GM12878 (cell line): ENCODE data around the gene MED22. TPM values are rescaled to one million over a fixed set of nuclear protein-coding genes. Genes with fewer than 3 reads are reported as not detected.

Experiments
- ATAC-seq: fragments of 200-7000 bp; cut with Tn5 transposase; 3 replicates; pipeline ENCODE4 v1.9.1; 2020; ENCODE audit warnings: mild to moderate bottlenecking, moderate library complexity
- BruUV-seq: library from RNA; stranded (reverse); fragments of 400-500 nt; replicated peaks from 2 replicates; lab custom pipeline; 2021; lab: Mats Ljungman, UMichigan
- CTCF ChIA-PET: fragments of 300-600 bp; sonication (Branson Sonifier 250); formaldehyde crosslinking; extraction: SDS; loops from one replicate; lab custom pipeline; 2021; ENCODE audit warnings: inconsistent platforms; lab: Yijun Ruan, JAX
- POLR2A ChIA-PET: fragments of 350-600 bp; formaldehyde crosslinking; extraction: SDS; loops from one replicate; lab custom pipeline; 2021; ENCODE audit warnings: inconsistent platforms; lab: Charles Lee
- RAD21 ChIA-PET: fragments of 300-600 bp; sonication (Branson Sonifier 250); formaldehyde crosslinking; loops from one replicate; lab custom pipeline; 2023; ENCODE audit warnings: antibody characterized with exemption; ENCODE audit not compliant: unreplicated experiment; lab: Charles Lee
- SMC1A ChIA-PET: fragments of 300-600 bp; sonication (Branson Sonifier 250); formaldehyde crosslinking; loops from one replicate; lab custom pipeline; 2023; ENCODE audit not compliant: unreplicated experiment, uncharacterized antibody; lab: Charles Lee
- DNase-seq: peaks from one replicate; pipeline ENCODE4 v3.0.0-alpha.2; 2011; ENCODE audit warnings: low read depth, low spot score
- FAIRE-seq: peaks from 3 replicates; lab custom pipeline; 2011; peaks lifted over from hg19 to GRCh38; lab: Jason Lieb, UNC
- H2AFZ ChIP-seq: 2 replicates; pipeline ENCODE4 v1.6.0; 2011; ENCODE audit warnings: low read depth, low read length, control low read depth; ENCODE audit not compliant: control insufficient read depth
- H3K27ac ChIP-seq: 2 replicates; pipeline ENCODE4 v1.5.1; 2011; ENCODE audit warnings: control low read depth; ENCODE audit not compliant: control insufficient read depth, insufficient read depth
- H3K27me3 ChIP-seq, 2 experiments: replicated peaks in 1 of 2; 2 replicates each; pipeline versions ENCODE4 v1.6.0 to v1.6.1; 2011; ENCODE audit warnings: low read length in 1 of 2; ENCODE audit not compliant: control insufficient read depth in 2 of 2, insufficient read depth in 2 of 2
- H3K36me3 ChIP-seq, 2 experiments: 2 replicates each; pipeline ENCODE4 v1.5.1; 2011; ENCODE audit warnings: low read length in 1 of 2; ENCODE audit not compliant: control insufficient read depth in 2 of 2, insufficient read depth in 2 of 2
- H3K4me1 ChIP-seq: 2 replicates; pipeline ENCODE4 v1.6.1; 2011; ENCODE audit warnings: mild to moderate bottlenecking, low read length, moderate library complexity, mixed read lengths; ENCODE audit not compliant: control insufficient read depth, insufficient read depth
- H3K4me2 ChIP-seq: 2 replicates; pipeline ENCODE4 v1.6.0; 2011; ENCODE audit warnings: control low read depth; ENCODE audit not compliant: control insufficient read depth, insufficient read depth
- H3K4me3 ChIP-seq: fragments of 200-600 bp; sonication (generic); 2 replicates; pipeline ENCODE4 v1.5.1; 2016
- H3K79me2 ChIP-seq: 2 replicates; pipeline ENCODE4 v1.6.0; 2011; ENCODE audit warnings: low read length; ENCODE audit not compliant: control insufficient read depth, insufficient read depth
- H3K9ac ChIP-seq: 2 replicates; pipeline ENCODE4 v1.8.0; 2011; ENCODE audit warnings: low read length, control low read depth, mixed read lengths; ENCODE audit not compliant: control insufficient read depth, insufficient read depth
- H3K9me3 ChIP-seq: replicated peaks from 3 replicates; pipeline ENCODE4 v1.5.1; 2011; ENCODE audit warnings: mild to moderate bottlenecking, low read length; ENCODE audit not compliant: control insufficient read depth, insufficient read depth
- H4K20me1 ChIP-seq: 2 replicates; pipeline ENCODE4 v1.6.0; 2011; ENCODE audit not compliant: control insufficient read depth, insufficient read depth
- CREM ChIP-seq: IDR thresholded peaks from 2 replicates; pipeline ENCODE4 v1.6.1; 2014; ENCODE audit warnings: antibody characterized with exemption, low read depth
- HSF1 ChIP-seq: fragments of 150-350 bp; IDR thresholded peaks from 2 replicates; pipeline ENCODE4 v1.6.1; 2014; ENCODE audit warnings: mild to moderate bottlenecking, low read depth, low read length
- IRF4 ChIP-seq: IDR thresholded peaks from 2 replicates; pipeline ENCODE4 v1.6.1; 2011; ENCODE audit warnings: low read depth, low read length
- POLR2AphosphoS2 ChIP-seq: IDR thresholded peaks from 2 replicates; pipeline ENCODE4 v1.6.1; 2011; ENCODE audit warnings: low read depth, mild to moderate bottlenecking, low read length, improper control_type of control experiment, moderate library complexity
- RAD51 ChIP-seq: fragments of 450-650 bp; IDR thresholded peaks from 2 replicates; pipeline ENCODE4 v1.6.1; 2016; ENCODE audit warnings: moderate library complexity, mild to moderate bottlenecking, inconsistent platforms
- TCF12 ChIP-seq: IDR thresholded peaks from 2 replicates; pipeline ENCODE4 v1.6.1; 2011; ENCODE audit warnings: low read depth, mild to moderate bottlenecking, low read length
- YBX1 ChIP-seq: fragments of 450-650 bp; IDR thresholded peaks from 2 replicates; pipeline ENCODE4 v1.6.1; 2016; ENCODE audit warnings: antibody characterized with exemption
- ZBTB40 ChIP-seq: fragments of 450-650 bp; IDR thresholded peaks from 2 replicates; pipeline ENCODE4 v1.6.1; 2016; ENCODE audit warnings: mild to moderate bottlenecking, moderate library complexity, borderline replicate concordance
- ZZZ3 ChIP-seq: IDR thresholded peaks from 2 replicates; pipeline ENCODE4 v1.6.1; 2011; ENCODE audit warnings: low read depth; ENCODE audit not compliant: control insufficient read depth, insufficient read length
- WGBS: methylation state at CpG from one replicate; pipeline ENCODE4 v1.1.6; 2016; ENCODE audit warnings: low lambda C conversion rate; ENCODE audit not compliant: insufficient replicate concordance, insufficient coverage; ENCODE audit errors: missing lambda C conversion rate; 5-methylcytosine and 5-hydroxymethylcytosine counted together
- in situ Hi-C: fragments of 300-500 bp; cut with MboI; formaldehyde crosslinking; loops from 9 replicates; pipeline ENCODE4 v1.14.3; 2018; ENCODE audit warnings: mixed read lengths
- intact Hi-C: fragments of 100-400 bp; cut with micrococcal nuclease; formaldehyde crosslinking; loops from one replicate; pipeline ENCODE4 v1.14.2; 2022; ENCODE audit not compliant: unreplicated experiment
- polyA plus RNA-seq, 11 experiments: library from polyadenylated mRNA; depleted of rRNA in 4 of 11; unstranded in 6 of 11; stranded (reverse) in 5 of 11; fragments of >200 nt; fragmentation: Nextera tagmentation in 4 of 11; fragmentation: Illumina TruSeq in 1 of 11; extraction: Ambion mirVana in 4 of 11; extraction: Trizol in 1 of 11; gene quantifications; 1 replicate in 1 of 11; 2 replicates in 10 of 11; pipeline versions ENCODE4 v1.2.1 to v1.2.3, GENCODE V29; 2011 to 2016; ENCODE audit warnings: inconsistent platforms in 2 of 11, missing spikeins in 2 of 11, low read depth in 1 of 11
- total RNA-seq, 4 experiments: library from RNA; depleted of rRNA in 3 of 4; stranded (reverse); fragments of >200 nt in 3 of 4; fragmentation: Illumina TruSeq in 1 of 4; extraction: Trizol in 1 of 4; gene quantifications; 2 replicates each; pipeline versions ENCODE4 v1.2.1 to v1.2.3, GENCODE V29; 2013 to 2021

Gene MED22
- total and polyA plus RNA-seq, 10 of the 15 experiments (the other 5 are each of a cell fraction or from before 2014, with no cell fraction given) = 1.4 to 42.1 (median 24.6) TPM

DNA sequence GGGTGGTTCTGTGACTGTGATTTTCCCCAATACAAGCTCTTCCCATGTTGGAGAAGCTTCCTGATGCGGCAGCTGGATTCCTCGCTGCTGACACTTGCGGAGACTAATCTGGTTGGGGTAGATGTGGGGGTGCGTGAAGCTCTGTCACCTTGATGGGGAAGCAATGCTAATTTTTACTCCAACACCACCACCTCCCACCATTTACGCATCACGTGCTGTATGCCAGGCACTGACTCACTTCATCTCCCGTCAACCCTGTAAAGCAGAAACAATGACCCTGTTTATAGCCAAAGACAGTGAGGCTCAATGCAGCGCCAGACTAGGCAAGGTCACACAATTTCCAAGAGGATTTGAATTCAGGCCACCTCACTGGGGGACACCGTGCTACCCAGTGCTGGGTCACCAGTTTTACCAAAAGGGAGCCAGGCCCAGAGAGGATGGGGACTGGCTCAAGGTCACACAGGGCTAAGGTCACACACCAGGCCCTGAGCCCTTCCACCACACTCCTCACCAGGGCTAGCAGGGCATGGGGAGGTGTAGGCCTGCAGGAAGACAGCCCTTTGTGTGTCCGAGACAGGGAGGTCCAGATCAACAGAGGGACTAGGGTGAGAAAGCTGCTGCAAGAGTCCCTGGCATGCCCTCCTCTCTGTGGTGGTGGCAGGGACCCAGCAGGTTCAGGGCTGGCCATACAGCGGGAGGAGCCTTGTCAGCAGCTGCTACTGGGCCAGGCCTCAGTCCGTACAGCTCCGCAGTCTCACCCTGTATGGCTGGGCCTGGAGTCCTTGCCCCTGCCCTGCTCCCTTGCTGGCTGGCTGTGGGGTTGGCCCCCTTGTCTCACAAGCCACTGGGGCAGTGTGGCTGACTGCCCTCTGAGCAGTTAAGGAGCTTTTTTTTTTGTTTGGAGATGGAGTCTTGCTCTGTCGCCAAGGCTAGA is 31.5 kb upstream of the MED22 start (continued):
- TF ChIP-seq ZBTB40 = no peak
- no peak for TF ChIP-seq POLR2AphosphoS2
- no peak for TF ChIP-seq RAD51

GRCh38 chr9:133378408-133378962 is 30.6 kb upstream of the MED22 start:
- Histone ChIP-seq H3K27ac (no peak overlapping the region), H3K79me2 (peaks cover 24% of the 10 kb centered on the region), H3K36me3 (no peaks in the 10 kb centered on the region), H3K4me2 (no peak overlapping the region), H3K4me1 (no peaks in the 10 kb centered on the region), H3K27me3 (no peaks in the 10 kb centered on the region), H3K9ac (no peak overlapping the region), H3K4me3 (no peak overlapping the region), H3K9me3 (no peaks in the 10 kb centered on the region; the same call in 2 of the 3 replicates), H4K20me1 (no peaks in the 10 kb centered on the region), H2AFZ (no peak overlapping the region)
- ChIA-PET CTCF (interaction anchor here (0.8 to 1.4 kb wide), 4 partner anchors 25 to 138 kb away, joined by 3 to 4 read pairs (median 4); no protein-coding TSS in a partner anchor), SMC1A (interaction anchor here (1.7 kb wide), 1 partner anchor 80 kb away, joined by 3 read pairs; no protein-coding TSS in a partner anchor), POLR2A (interaction anchor here (1.0 to 2.9 kb wide), 2 partner anchors 30 to 36 kb away, joined by 3 to 12 read pairs; partner anchors contain the start of genes MED22 and RPL7A), RAD21 (interaction anchor here (1.0 kb wide), 1 partner anchor 22 kb away, joined by 3 read pairs; no protein-coding TSS in a partner anchor)
- no peak for DNase-seq
- no peak for FAIRE-seq
- in situ Hi-C loops = no loop called here
- no peak for ATAC-seq
- intact Hi-C loops = loop anchor here (5.0 kb wide), 1 partner anchor 39 kb away; the partner anchor contains the start of gene REXO4
- no TSS peak for BruUV-seq
- WGBS = 78% methylated on average over 1 of the region's 1 CpG
- TF ChIP-seq IRF4 = no peak
- no peak for TF ChIP-seq ZZZ3
- TF ChIP-seq TCF12 = no peak
- TF ChIP-seq CREM = no peak
- TF ChIP-seq POLR2AphosphoS2 = no peak
- no peak for TF ChIP-seq YBX1
- no peak for TF ChIP-seq HSF1
